Measurements from ENCODE around the gene DCBLD1. TPM values are rescaled to one million over a fixed set of nuclear protein-coding genes. Genes with fewer than 3 reads are reported as not detected.

Gene DCBLD1
- total RNA-seq, 4 donors from 2014 or later = 3.8 to 11.6 (median 7.9) TPM

DNA sequence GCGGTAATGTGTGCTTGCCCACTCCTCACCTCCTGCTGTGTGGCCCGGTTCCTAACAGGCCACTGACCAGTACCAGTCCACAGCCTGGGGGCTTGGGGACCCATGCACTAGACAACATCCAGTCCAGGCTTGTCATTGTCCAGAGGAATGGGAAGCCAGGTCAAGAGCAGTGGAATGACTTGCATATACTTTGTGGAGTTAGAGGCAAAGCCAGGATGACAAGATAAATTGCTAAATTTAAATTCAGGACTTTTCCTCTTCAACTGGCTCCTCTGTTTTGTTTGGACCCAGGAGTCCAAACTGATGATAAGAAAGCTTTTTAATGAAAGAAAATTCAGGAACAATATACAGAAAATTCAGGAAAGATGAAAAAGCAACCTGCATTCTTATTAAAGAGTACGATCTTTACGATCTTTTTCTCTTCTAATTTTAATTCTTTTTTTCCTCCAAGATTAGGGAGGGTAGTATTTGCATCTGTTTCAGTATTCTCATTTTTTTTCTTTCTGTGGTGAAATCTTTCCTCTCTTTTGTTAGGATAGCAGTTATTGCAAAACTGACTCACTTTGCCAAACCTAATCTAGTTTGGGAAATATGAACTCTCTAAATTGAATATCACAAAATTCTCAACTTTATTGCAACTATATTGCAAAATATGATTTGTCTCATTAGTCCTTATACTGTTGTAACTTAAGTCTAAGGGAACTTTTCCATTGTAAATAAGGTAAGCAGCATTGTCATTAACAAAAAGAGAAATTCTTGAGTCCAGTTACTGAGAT, 48.2 kb downstream of the DCBLD1 start:
- H3K27ac ChIP-seq (replicated peaks in 1 of 4) = no peak overlapping the region
- DNase-seq (ENCODE audit: extremely low spot score) = no peak
- no peak overlapping the region for H3K4me3 ChIP-seq
- intact Hi-C loops (cut with DNase I) = no loop called here
- WGBS = 95% methylated on average over 4 of the region's 4 CpGs
- H3K9me3 ChIP-seq = no peaks in the 10 kb centered on the region
- no peaks in the 10 kb centered on the region for H3K27me3 ChIP-seq
- TF ChIP-seq, protein P1, sequence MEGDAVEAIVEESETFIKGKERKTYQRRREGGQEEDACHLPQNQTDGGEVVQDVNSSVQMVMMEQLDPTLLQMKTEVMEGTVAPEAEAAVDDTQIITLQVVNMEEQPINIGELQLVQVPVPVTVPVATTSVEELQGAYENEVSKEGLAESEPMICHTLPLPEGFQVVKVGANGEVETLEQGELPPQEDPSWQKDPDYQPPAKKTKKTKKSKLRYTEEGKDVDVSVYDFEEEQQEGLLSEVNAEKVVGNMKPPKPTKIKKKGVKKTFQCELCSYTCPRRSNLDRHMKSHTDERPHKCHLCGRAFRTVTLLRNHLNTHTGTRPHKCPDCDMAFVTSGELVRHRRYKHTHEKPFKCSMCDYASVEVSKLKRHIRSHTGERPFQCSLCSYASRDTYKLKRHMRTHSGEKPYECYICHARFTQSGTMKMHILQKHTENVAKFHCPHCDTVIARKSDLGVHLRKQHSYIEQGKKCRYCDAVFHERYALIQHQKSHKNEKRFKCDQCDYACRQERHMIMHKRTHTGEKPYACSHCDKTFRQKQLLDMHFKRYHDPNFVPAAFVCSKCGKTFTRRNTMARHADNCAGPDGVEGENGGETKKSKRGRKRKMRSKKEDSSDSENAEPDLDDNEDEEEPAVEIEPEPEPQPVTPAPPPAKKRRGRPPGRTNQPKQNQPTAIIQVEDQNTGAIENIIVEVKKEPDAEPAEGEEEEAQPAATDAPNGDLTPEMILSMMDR (IDR thresholded peaks at IDR 0.05) = no peak
- no peak for TF ChIP-seq POLR2AphosphoS5 (IDR thresholded peaks at IDR 0.05)
- TF ChIP-seq EP300 (IDR thresholded peaks at IDR 0.05) = no peak
- no peak for TF ChIP-seq POLR2A (IDR thresholded peaks at IDR 0.05; ENCODE audit: low read depth)
- H3K4me1 ChIP-seq = no peaks in the 10 kb centered on the region
- H3K36me3 ChIP-seq = peaks cover 0 to 6% (median 2%) of the 10 kb centered on the region in 4 donors

DNA sequence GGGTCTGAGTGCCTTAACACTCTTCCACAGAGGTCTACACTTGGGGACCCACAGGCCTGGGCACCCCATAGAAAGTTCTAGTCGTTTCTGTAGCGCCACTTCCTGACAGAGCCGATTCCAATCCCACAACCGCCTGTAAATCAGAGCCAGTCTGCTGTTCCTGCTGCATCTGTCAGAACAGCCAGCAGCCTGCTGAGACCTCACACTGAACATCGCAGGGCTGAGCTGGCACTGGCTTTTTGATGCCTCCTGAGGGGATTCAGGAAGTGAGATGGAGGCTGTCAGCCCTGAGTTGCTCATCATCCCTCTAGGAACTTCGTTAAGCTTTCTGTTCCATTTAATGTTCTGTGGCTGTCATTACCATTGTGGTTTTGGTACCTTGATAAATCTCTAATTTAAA, 48.9 kb downstream of the DCBLD1 start:
- Histone ChIP-seq H3K9me3 (no peaks in the 10 kb centered on the region), H3K27me3 (no peaks in the 10 kb centered on the region), H3K4me3 (no peak overlapping the region), H3K36me3 (peaks cover 0 to 6% (median 2%) of the 10 kb centered on the region in 4 donors), H3K4me1 (no peaks in the 10 kb centered on the region), H3K27ac (replicated peaks in 1 of 4) (no peak overlapping the region)
- TF ChIP-seq POLR2AphosphoS5 (IDR thresholded peaks at IDR 0.05) (no peak), POLR2A (IDR thresholded peaks at IDR 0.05; ENCODE audit: low read depth) (no peak), EP300 (IDR thresholded peaks at IDR 0.05) (no peak)
- TF ChIP-seq, protein P1 (IDR thresholded peaks at IDR 0.05) = no peak
- WGBS = 68% methylated on average over 6 of the region's 6 CpGs
- intact Hi-C loops (cut with DNase I) = no loop called here
- DNase-seq (ENCODE audit: extremely low spot score) = no peak

DNA sequence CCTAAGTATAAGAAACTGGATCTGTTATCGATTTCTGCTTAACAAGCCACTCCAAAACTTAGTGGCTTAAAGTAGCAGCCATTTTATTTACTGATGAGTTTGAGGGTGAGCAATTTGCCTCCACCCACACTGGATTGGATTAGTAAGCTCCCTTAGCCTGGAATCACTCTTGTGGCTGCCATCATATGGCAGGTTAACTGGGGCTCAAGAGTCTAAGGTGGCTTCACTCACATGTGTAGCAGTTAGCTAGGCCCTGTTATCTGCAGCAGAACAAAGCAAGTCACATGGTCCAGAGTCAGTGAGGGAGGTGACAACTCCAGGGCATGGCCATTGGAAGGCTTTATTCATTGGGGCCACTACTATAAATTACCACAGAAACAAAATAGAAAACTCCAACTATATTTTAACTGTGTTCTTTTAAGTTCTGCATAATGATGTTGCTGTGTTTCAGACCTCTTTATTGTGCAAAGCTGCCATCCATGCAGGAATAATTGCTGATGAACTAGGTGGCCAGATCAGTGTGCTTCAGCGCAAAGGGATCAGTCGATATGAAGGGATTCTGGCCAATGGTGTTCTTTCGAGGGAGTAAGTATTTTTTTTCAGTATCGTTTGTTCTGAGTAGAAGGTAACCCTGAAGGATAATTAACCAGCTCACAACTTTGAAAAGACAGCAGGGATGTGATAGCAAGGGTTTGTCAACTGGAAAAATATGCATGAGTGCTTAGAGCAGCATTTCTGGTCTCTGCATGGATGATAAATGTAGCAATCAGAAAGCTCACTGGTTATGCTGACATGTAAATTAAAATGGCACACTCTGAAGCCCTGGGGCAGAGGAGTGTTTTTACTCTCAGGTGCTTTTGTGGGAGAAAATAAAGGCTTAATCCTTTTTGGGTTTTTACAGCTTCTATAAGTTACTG, 49.6 kb downstream of the DCBLD1 start:
- no peaks in the 10 kb centered on the region for H3K4me1 ChIP-seq
- no peak overlapping the region for H3K27ac ChIP-seq (replicated peaks in 1 of 4)
- no peak overlapping the region for H3K4me3 ChIP-seq
- DNase-seq (ENCODE audit: extremely low spot score) = no peak
- H3K9me3 ChIP-seq = no peaks in the 10 kb centered on the region
- intact Hi-C loops (cut with DNase I) = no loop called here
- H3K36me3 ChIP-seq = peaks cover 0 to 6% (median 2%) of the 10 kb centered on the region in 4 donors
- H3K27me3 ChIP-seq = no peaks in the 10 kb centered on the region
- TF ChIP-seq, protein P1 (IDR thresholded peaks at IDR 0.05) = no peak
- TF ChIP-seq POLR2A (IDR thresholded peaks at IDR 0.05; ENCODE audit: low read depth) (no peak), POLR2AphosphoS5 (IDR thresholded peaks at IDR 0.05) (no peak), EP300 (IDR thresholded peaks at IDR 0.05) (no peak)
- WGBS = 92% methylated on average over 5 of the region's 5 CpGs

DNA sequence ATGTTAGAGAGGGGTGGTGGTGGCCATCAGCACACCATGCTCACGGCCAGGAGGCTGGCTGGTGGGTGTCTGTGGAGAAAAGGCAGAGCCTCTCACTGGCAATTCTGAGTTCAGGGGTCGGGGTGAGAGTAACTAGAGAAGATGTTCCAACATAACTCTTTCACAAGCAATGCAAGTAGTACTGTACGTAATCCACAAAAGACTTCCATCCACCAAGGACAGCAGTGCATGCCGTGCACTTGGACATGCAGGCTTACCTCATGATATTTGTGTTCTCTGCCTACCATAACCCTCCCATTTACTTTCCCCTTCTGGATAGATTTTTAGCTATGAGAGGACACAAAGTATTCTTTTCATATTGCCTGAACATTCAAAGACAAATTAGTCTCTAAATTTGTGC, 51.3 kb downstream of the DCBLD1 start:
- no peak for TF ChIP-seq POLR2AphosphoS5 (IDR thresholded peaks at IDR 0.05)
- TF ChIP-seq, protein P1 (IDR thresholded peaks at IDR 0.05) = no peak
- TF ChIP-seq EP300 (IDR thresholded peaks at IDR 0.05) = no peak
- TF ChIP-seq POLR2A (IDR thresholded peaks at IDR 0.05; ENCODE audit: low read depth) = no peak
- no peak for DNase-seq (ENCODE audit: extremely low spot score)
- Histone ChIP-seq H3K4me1 (no peaks in the 10 kb centered on the region), H3K27me3 (no peaks in the 10 kb centered on the region), H3K4me3 (no peak overlapping the region), H3K9me3 (no peaks in the 10 kb centered on the region), H3K36me3 (peaks cover 0 to 10% (median 3%) of the 10 kb centered on the region in 4 donors), H3K27ac (replicated peaks in 1 of 4) (no peak overlapping the region)
- 92% methylated on average over 4 of the region's 4 CpGs for WGBS
- intact Hi-C loops (cut with DNase I) = no loop called here
